Nephron progenitor cell (in vitro differentiated cells): ENCODE results near the gene CTNNA2.

Experiments
- DNase-seq: peaks from one replicate; pipeline ENCODE4 v3.0.0; 2021
- H3K27ac Mint-ChIP-seq: 2 replicates; pipeline ENCODE4 v1.8.0; 2021; ENCODE audit warnings: mild to moderate bottlenecking, moderate library complexity, mixed read lengths
- H3K27me3 Mint-ChIP-seq: 2 replicates; pipeline ENCODE4 v1.8.0; 2021; ENCODE audit warnings: mild to moderate bottlenecking, low read depth, mixed read lengths; ENCODE audit not compliant: poor library complexity
- H3K36me3 Mint-ChIP-seq: 2 replicates; pipeline ENCODE4 v1.8.0; 2021; ENCODE audit warnings: low read depth, mixed read lengths
- H3K4me1 Mint-ChIP-seq: 2 replicates; pipeline ENCODE4 v1.8.0; 2021; ENCODE audit warnings: mixed read lengths
- H3K4me3 Mint-ChIP-seq: 2 replicates; pipeline ENCODE4 v1.8.0; 2021; ENCODE audit warnings: mild to moderate bottlenecking, moderate library complexity, mixed read lengths
- H3K9me3 Mint-ChIP-seq: 2 replicates; pipeline ENCODE4 v1.8.0; 2021; ENCODE audit warnings: mild to moderate bottlenecking, moderate library complexity, mixed read lengths
- CTCF ChIP-seq: fragments of 200-600 bp; sonication (generic); IDR thresholded peaks from 2 replicates; pipeline ENCODE4 v1.5.0; 2021; ENCODE audit warnings: antibody characterized with exemption

CTNNA2 gene

GRCh38 chr2:79903222-79904000, 390.6 kb downstream of the CTNNA2 start:
- peaks cover 21% of the 10 kb centered on the region for H3K4me1 Mint-ChIP-seq
- no peak overlapping the region for H3K27ac Mint-ChIP-seq
- no peak overlapping the region for H3K4me3 Mint-ChIP-seq
- no peaks in the 10 kb centered on the region for H3K36me3 Mint-ChIP-seq
- no peaks in the 10 kb centered on the region for H3K9me3 Mint-ChIP-seq
- no peak for DNase-seq
- peaks cover 8% of the 10 kb centered on the region for H3K27me3 Mint-ChIP-seq
- no peak for TF ChIP-seq CTCF

- H3K27ac Mint-ChIP-seq = no peak overlapping the region
- H3K36me3 Mint-ChIP-seq = no peaks in the 10 kb centered on the region
- no peak for DNase-seq
- no peak overlapping the region for H3K4me3 Mint-ChIP-seq
- H3K4me1 Mint-ChIP-seq = peaks cover 11% of the 10 kb centered on the region
- H3K27me3 Mint-ChIP-seq = peaks cover 8% of the 10 kb centered on the region
- no peak for TF ChIP-seq CTCF
- H3K9me3 Mint-ChIP-seq = no peaks in the 10 kb centered on the region
Observed at GRCh38 chr2:79906139-79906890, 393.5 kb downstream of the CTNNA2 start.

GRCh38 chr2:79909521-79909920, 396.7 kb downstream of the CTNNA2 start:
- peaks cover 3% of the 10 kb centered on the region for H3K27me3 Mint-ChIP-seq
- no peak for TF ChIP-seq CTCF

GRCh38 chr2:79910643-79911042, 397.8 kb downstream of the CTNNA2 start:
- DNase-seq = no peak
- no peaks in the 10 kb centered on the region for H3K4me1 Mint-ChIP-seq
- H3K4me3 Mint-ChIP-seq = no peak overlapping the region
- peaks cover 3% of the 10 kb centered on the region for H3K27me3 Mint-ChIP-seq
- no peak overlapping the region for H3K27ac Mint-ChIP-seq
- no peak for TF ChIP-seq CTCF
- peaks cover 6% of the 10 kb centered on the region for H3K36me3 Mint-ChIP-seq
- peaks cover 6% of the 10 kb centered on the region for H3K9me3 Mint-ChIP-seq

More at GRCh38 chr2:79909521-79909920, 396.7 kb downstream of the CTNNA2 start:
- H3K27ac Mint-ChIP-seq = no peak overlapping the region
- no peaks in the 10 kb centered on the region for H3K4me1 Mint-ChIP-seq
- H3K4me3 Mint-ChIP-seq = no peak overlapping the region
- peaks cover 6% of the 10 kb centered on the region for H3K9me3 Mint-ChIP-seq
- no peak for DNase-seq
- H3K36me3 Mint-ChIP-seq = peaks cover 6% of the 10 kb centered on the region

GRCh38 chr2:79915455-79915854, 402.6 kb downstream of the CTNNA2 start:
- peaks cover 6% of the 10 kb centered on the region for H3K36me3 Mint-ChIP-seq
- TF ChIP-seq CTCF = no peak
- H3K4me3 Mint-ChIP-seq = no peak overlapping the region
- peaks cover 6% of the 10 kb centered on the region for H3K9me3 Mint-ChIP-seq
- H3K27me3 Mint-ChIP-seq = no peaks in the 10 kb centered on the region
- H3K4me1 Mint-ChIP-seq = no peaks in the 10 kb centered on the region
- DNase-seq = no peak
- H3K27ac Mint-ChIP-seq = no peak overlapping the region
